Fibroblast of the aortic adventitia (primary cell): ENCODE data around the gene RFC2. TPM values are rescaled to one million over a fixed set of nuclear protein-coding genes. Genes with fewer than 3 reads are reported as not detected.
A peak's percentile ranks its signal among the peaks of the same experiment; 100 is the strongest.

Source experiments
- DNase-seq: peaks from one replicate; pipeline ENCODE4 v3.0.0-alpha.2; 2010; ENCODE audit warnings: low read depth
- H3K4me3 ChIP-seq: 2 replicates; pipeline ENCODE4 v1.5.1; 2011; ENCODE audit warnings: low read depth, mild to moderate bottlenecking, control low read depth, low read length, moderate library complexity
- total RNA-seq: library from RNA; depleted of rRNA; stranded (reverse); fragments of >200 nt; gene quantifications from 2 replicates; pipeline ENCODE4 v1.2.3, GENCODE V29; 2012; ENCODE audit warnings: low replicate concordance
- TF ChIP-seq, protein P1 (sequence below): IDR thresholded peaks from 2 replicates; pipeline ENCODE4 v1.5.1; 2011; ENCODE audit warnings: mild to moderate bottlenecking, low read length, control low read depth, inconsistent platforms; ENCODE audit not compliant: insufficient read depth

RFC2 gene
- total RNA-seq, 1 donor = 39.0 TPM

DNA sequence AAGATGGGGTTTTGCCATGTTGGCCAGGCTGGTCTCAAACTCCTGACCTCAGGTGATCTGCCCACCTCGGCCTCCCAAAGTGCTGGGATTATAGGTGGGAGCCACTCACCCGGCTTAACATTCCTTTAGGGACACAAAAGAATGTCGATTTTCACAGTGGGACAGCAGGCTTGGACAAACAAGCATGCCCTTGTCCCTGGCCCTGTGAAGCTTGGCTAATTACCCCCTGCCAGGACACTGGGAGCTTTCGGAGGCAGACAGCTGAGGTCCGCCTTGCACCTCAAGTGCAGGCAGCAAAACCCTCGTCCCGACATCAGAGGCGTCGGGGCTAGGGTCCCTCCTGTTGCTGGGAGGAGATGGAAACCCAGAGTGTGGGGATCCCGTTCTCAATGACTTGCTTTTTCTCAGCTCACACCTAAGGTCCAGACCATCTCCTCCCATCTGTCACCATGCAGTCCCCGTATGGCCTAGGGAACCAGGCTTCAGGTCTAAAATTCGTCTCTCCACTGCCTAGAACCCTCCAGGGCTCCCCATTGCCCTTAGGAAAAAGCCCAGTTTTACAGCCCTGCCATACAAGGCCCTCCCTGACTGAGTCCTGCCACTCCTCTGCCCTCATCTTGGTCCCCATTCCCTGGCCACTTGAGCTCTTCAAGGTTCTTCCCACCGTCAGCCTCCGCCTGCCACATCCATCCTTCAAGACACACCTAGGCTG, 28.7 kb upstream of the RFC2 start:
- DNase-seq = no peak
- H3K4me3 ChIP-seq = no peak overlapping the region
- TF ChIP-seq, protein P1, sequence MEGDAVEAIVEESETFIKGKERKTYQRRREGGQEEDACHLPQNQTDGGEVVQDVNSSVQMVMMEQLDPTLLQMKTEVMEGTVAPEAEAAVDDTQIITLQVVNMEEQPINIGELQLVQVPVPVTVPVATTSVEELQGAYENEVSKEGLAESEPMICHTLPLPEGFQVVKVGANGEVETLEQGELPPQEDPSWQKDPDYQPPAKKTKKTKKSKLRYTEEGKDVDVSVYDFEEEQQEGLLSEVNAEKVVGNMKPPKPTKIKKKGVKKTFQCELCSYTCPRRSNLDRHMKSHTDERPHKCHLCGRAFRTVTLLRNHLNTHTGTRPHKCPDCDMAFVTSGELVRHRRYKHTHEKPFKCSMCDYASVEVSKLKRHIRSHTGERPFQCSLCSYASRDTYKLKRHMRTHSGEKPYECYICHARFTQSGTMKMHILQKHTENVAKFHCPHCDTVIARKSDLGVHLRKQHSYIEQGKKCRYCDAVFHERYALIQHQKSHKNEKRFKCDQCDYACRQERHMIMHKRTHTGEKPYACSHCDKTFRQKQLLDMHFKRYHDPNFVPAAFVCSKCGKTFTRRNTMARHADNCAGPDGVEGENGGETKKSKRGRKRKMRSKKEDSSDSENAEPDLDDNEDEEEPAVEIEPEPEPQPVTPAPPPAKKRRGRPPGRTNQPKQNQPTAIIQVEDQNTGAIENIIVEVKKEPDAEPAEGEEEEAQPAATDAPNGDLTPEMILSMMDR = no peak

DNA sequence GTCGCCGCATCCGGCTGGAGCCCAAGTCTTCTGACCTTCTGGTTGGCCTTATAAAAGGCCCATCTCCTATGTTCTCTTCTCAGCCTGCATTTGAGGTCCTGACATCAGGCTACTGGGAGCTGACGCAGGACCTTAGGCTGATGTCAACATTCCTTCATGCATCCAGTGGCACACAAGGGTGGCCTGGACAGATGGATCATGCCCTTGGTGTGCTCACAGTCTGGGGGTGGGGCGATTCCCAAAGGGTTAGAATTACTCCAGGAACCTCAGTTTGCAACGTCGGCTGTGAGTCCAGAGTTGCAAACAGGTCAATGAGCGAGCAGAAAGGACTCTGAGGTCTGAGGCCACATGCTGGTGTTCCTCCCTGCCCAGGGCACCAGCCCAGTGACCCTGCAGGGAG, 26.8 kb upstream of the RFC2 start:
- TF ChIP-seq, protein P1 = no peak
- H3K4me3 ChIP-seq = no peak overlapping the region
- DNase-seq = no peak

DNA sequence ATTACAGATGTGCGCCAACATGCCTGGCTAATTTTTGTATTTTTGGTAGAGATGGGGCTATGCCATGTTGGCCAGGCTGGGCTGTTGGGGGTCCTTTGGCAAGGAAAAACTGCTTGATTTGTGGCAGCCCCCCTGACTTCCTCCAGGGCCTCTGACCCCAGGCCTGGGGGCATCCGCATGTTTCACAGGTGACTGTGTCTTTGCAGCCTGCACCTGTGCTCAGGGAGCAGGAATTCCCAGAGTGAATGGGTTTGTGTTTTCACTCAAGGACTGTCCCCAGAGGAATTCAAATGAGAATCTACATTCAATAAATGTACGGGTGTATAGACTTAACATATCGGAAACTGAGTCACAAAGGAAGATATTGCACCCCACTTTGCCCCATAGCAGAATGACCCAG, 23.4 kb upstream of the RFC2 start:
- TF ChIP-seq, protein P1 = no peak
- H3K4me3 ChIP-seq = no peak overlapping the region
- DNase-seq = no peak

DNA sequence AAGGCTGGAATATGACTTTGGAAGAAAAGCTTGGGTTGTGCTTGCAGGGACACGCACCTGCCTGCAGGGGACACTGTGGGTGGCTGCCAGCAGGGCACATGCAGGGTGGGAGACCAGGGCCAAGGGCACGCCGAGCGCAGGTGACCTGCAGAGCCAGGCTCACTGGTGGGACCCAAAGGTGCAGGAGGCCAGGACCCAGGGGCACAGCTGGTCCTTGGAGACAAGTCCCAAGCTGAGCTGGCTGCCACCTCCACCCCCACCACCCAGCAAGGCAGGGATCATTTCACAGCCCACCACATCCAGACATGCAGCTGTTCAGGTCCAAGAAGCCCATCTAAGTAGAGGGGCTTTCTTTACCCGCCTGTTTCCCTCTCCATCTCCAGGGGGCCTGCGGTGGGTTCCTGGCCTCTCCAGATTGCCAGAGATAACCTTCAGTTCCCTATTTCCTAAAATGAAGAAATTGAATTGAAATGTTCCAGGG, 21.2 kb upstream of the RFC2 start:
- TF ChIP-seq, protein P1 = peak; percentile 55
- H3K4me3 ChIP-seq = no peak overlapping the region
- no peak for DNase-seq

DNA sequence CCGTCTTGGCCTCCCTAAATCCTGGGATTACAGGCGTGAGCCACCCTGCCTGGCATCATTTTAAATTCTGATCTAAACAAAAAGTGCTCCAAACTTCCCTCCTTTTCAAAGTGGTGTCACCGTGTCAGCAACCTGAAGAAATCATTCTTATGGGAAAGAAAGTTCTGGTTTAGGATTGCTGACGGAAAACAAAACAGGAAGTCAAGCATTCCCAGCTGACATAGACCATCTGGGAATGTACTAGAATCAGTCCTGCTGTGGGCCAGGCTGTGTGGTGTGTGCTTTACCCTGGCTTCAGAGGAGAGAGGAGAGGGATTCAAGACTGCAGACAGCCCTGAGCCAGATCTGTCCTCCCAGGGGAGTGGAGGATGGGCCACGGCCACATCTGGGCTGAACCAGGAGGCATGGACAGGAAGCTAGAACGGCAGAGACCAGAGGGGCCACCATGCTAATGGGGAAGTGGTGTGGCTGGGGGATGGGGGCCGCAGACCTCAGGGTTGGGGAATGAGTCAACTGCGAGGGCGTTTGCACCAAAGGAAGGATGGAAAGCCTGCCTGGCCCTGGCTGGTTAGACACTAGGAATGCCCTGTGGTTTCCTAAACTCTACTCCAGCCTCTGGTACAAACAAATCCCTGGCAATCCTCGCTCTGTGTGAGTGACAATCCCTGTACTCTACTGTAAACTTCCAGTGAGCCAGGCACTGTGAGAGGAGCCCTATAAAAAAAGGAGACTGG, 18.3 kb upstream of the RFC2 start:
- H3K4me3 ChIP-seq = no peak overlapping the region
- DNase-seq = peak; percentile 92
- TF ChIP-seq, protein P1 = no peak

DNA sequence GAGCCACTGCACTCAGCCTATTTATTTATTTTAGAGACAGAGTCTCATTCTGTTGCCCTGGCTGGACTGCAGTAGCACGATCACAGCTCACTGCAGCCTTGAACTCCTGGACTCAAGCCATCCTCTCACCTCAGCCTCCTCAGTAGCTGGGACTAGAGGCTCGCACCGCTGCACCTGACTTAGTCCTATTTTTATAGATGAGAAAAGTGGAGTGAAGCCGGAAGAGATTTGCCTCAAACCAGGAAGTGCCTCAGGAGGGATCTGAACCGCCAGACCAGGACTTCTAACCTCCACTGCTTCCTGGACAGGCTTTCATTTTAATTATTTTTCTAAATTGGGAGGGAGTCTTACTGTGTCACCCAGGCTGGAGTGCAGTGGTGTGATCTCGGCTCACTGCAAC, 17.5 kb upstream of the RFC2 start:
- DNase-seq = no peak
- TF ChIP-seq, protein P1 = no peak
- no peak overlapping the region for H3K4me3 ChIP-seq
